ENCODE measurements around the gene GGTLC1.

Gene GGTLC1

GRCh38 chr20:24018796-24019195, 30.2 kb upstream of the GGTLC1 start:
- no peak for TF ChIP-seq CTCF (conservative IDR thresholded peaks at IDR 0.05; ENCODE audit: low read depth, low read length)
- DNase-seq (ENCODE audit: low read depth): no peak
- H3K4me3 ChIP-seq (ENCODE audit: low read length): no peak overlapping the region

GRCh38 chr20:24017458-24017755, 28.8 kb upstream of the GGTLC1 start:
- TF ChIP-seq CTCF (conservative IDR thresholded peaks at IDR 0.05; ENCODE audit: low read depth, low read length): no peak
- no peak overlapping the region for H3K4me3 ChIP-seq (ENCODE audit: low read length)
- DNase-seq (ENCODE audit: low read depth): no peak

- TF ChIP-seq CTCF (conservative IDR thresholded peaks at IDR 0.05; ENCODE audit: low read depth, low read length): no peak
- no peak for DNase-seq (ENCODE audit: low read depth)
These were observed 28.3 kb upstream of the GGTLC1 start for GRCh38 chr20:24016607-24017457.

GRCh38 chr20:24013953-24014352, 25.4 kb upstream of the GGTLC1 start:
- H3K4me3 ChIP-seq (ENCODE audit: low read length): no peak overlapping the region
- TF ChIP-seq CTCF (conservative IDR thresholded peaks at IDR 0.05; ENCODE audit: low read depth, low read length): no peak
- DNase-seq (ENCODE audit: low read depth): no peak

More at GRCh38 chr20:24016607-24017457, 28.3 kb upstream of the GGTLC1 start:
- H3K4me3 ChIP-seq (ENCODE audit: low read length): no peak overlapping the region

- no peak for DNase-seq (ENCODE audit: low read depth)
- no peak for TF ChIP-seq CTCF (conservative IDR thresholded peaks at IDR 0.05; ENCODE audit: low read depth, low read length)
- H3K4me3 ChIP-seq (ENCODE audit: low read length): no peak overlapping the region
These were observed 22.7 kb upstream of the GGTLC1 start for GRCh38 chr20:24011282-24011681.

GRCh38 chr20:24007758-24008157, 19.2 kb upstream of the GGTLC1 start:
- TF ChIP-seq CTCF (conservative IDR thresholded peaks at IDR 0.05; ENCODE audit: low read depth, low read length): no peak
- H3K4me3 ChIP-seq (ENCODE audit: low read length): no peak overlapping the region

GRCh38 chr20:24007073-24007595, 18.6 kb upstream of the GGTLC1 start:
- no peak for TF ChIP-seq CTCF (conservative IDR thresholded peaks at IDR 0.05; ENCODE audit: low read depth, low read length)
- H3K4me3 ChIP-seq (ENCODE audit: low read length): no peak overlapping the region
- no peak for DNase-seq (ENCODE audit: low read depth)

More at GRCh38 chr20:24007758-24008157, 19.2 kb upstream of the GGTLC1 start:
- DNase-seq (ENCODE audit: low read depth): no peak

All from retinal pigment epithelial cell (primary cell).